Activated CD4-positive, alpha-beta memory T cell treated with anti-CD3 and anti-CD28 coated beads, Interleukin-2, amount 10 ng/mL, durations not matched to agents 7 days and 5 days (primary cell): ENCODE results near the gene TFE3. TPM values are rescaled to one million over a fixed set of nuclear protein-coding genes. Genes with fewer than 3 reads are reported as not detected.

Source experiments
- CTCF ChIA-PET: fragments of 350-600 bp; sonication (Branson Sonifier 250); formaldehyde crosslinking; loops from one replicate; lab custom pipeline; 2021; ENCODE audit warnings: antibody characterized with exemption, inconsistent platforms; lab: Charles Lee
- POLR2A ChIA-PET: fragments of 350-600 bp; sonication (Branson Sonifier 250); formaldehyde crosslinking; loops from one replicate; lab custom pipeline; 2021; ENCODE audit warnings: antibody characterized with exemption; lab: Charles Lee
- DNase-seq: peaks from one replicate; pipeline ENCODE4 v3.0.0-alpha.2; 2020
- H3K27ac Mint-ChIP-seq: one replicate; pipeline ENCODE4 v1.8.0; 2021; ENCODE audit warnings: mild to moderate bottlenecking, mixed read lengths
- H3K27me3 Mint-ChIP-seq: one replicate; pipeline ENCODE4 v1.8.0; 2021; ENCODE audit warnings: mixed read lengths
- H3K36me3 Mint-ChIP-seq: one replicate; pipeline ENCODE4 v1.8.0; 2021; ENCODE audit warnings: low read depth, mixed read lengths
- H3K4me1 Mint-ChIP-seq: one replicate; pipeline ENCODE4 v1.8.0; 2021; ENCODE audit warnings: mixed read lengths
- H3K4me3 Mint-ChIP-seq: one replicate; pipeline ENCODE4 v1.8.0; 2021; ENCODE audit warnings: mild to moderate bottlenecking, mixed read lengths
- H3K9me3 Mint-ChIP-seq: one replicate; pipeline ENCODE4 v1.8.0; 2021; ENCODE audit warnings: mixed read lengths
- total RNA-seq, 2 experiments: library from RNA; stranded (reverse); gene quantifications; one replicate each; pipeline ENCODE4 v1.2.3, GENCODE V29; 2021

Gene TFE3
- total RNA-seq, 2 experiments from 2014 or later: 32.2 to 32.7 TPM

GRCh38 chrX:49053223-49054072, 10.3 kb upstream of the TFE3 start:
- H3K9me3 Mint-ChIP-seq: no peaks in the 10 kb centered on the region
- CTCF ChIA-PET: interaction anchor here (0.5 kb wide), 1 partner anchor 43 kb away, joined by 3 read pairs; no protein-coding TSS in a partner anchor
- DNase-seq: peak; percentile 74
- peaks cover 28% of the 10 kb centered on the region for H3K4me1 Mint-ChIP-seq
- H3K4me3 Mint-ChIP-seq: peak overlapping the region; percentile 74
- H3K27ac Mint-ChIP-seq: peak overlapping the region; percentile 79
- POLR2A ChIA-PET: interaction anchor here (0.7 kb wide), 1 partner anchor 10 kb away, joined by 3 read pairs; the partner anchor contains the start of gene TFE3
- no peaks in the 10 kb centered on the region for H3K36me3 Mint-ChIP-seq
- H3K27me3 Mint-ChIP-seq: no peaks in the 10 kb centered on the region

- no peak for DNase-seq
- peak overlapping the region; percentile 78 for H3K27ac Mint-ChIP-seq
- peak overlapping the region; percentile 94 for H3K4me3 Mint-ChIP-seq
- ChIA-PET POLR2A (interaction anchor here (0.7 to 3.7 kb wide), 5 partner anchors 9 to 120 kb away, joined by 3 to 26 read pairs (median 5); partner anchors contain the start of genes GRIPAP1, OTUD5 and WDR45), CTCF (interaction anchor here (0.5 to 3.1 kb wide), 8 partner anchors 13 to 396 kb away, joined by 3 to 9 read pairs (median 3); partner anchors contain the start of genes HDAC6 and SLC35A2)
- H3K36me3 Mint-ChIP-seq: peaks cover 22% of the 10 kb centered on the region
- peaks cover 2% of the 10 kb centered on the region for H3K27me3 Mint-ChIP-seq
- no peaks in the 10 kb centered on the region for H3K9me3 Mint-ChIP-seq
- peaks cover 35% of the 10 kb centered on the region for H3K4me1 Mint-ChIP-seq
Observed at GRCh38 chrX:49043987-49044281, 777 bp upstream of the TFE3 start.

GRCh38 chrX:49042581-49043219, 457 bp downstream of the TFE3 start:
- POLR2A ChIA-PET: interaction anchor here (1.0 to 3.7 kb wide), 12 partner anchors 19 to 411 kb away, joined by 3 to 26 read pairs (median 3); partner anchors contain the start of genes GRIPAP1, OTUD5, PQBP1 and TIMM17B
- Mint-ChIP-seq H3K4me1 (peaks cover 43% of the 10 kb centered on the region), H3K27me3 (peaks cover 2% of the 10 kb centered on the region), H3K4me3 (peak overlapping the region; percentile 94), H3K36me3 (peaks cover 31% of the 10 kb centered on the region), H3K9me3 (no peaks in the 10 kb centered on the region), H3K27ac (peak overlapping the region; percentile 93)
- CTCF ChIA-PET: interaction anchor here (0.5 to 3.1 kb wide), 6 partner anchors 9 to 151 kb away, joined by 3 to 9 read pairs (median 4); partner anchors contain the start of gene GRIPAP1
- DNase-seq: no peak

GRCh38 chrX:49041744-49042580, 1.2 kb downstream of the TFE3 start:
- peak overlapping the region; percentile 93 for H3K27ac Mint-ChIP-seq
- ChIA-PET CTCF (interaction anchor here (1.0 to 3.1 kb wide), 5 partner anchors 10 to 393 kb away, joined by 3 to 9 read pairs (median 4); no protein-coding TSS in a partner anchor), POLR2A (interaction anchor here (0.6 to 3.7 kb wide), 12 partner anchors 19 to 410 kb away, joined by 3 to 26 read pairs (median 3); partner anchors contain the start of genes GRIPAP1, OTUD5, PQBP1 and TIMM17B)
- peaks cover 43% of the 10 kb centered on the region for H3K4me1 Mint-ChIP-seq
- H3K36me3 Mint-ChIP-seq: peaks cover 36% of the 10 kb centered on the region
- H3K27me3 Mint-ChIP-seq: no peaks in the 10 kb centered on the region
- DNase-seq: no peak
- no peaks in the 10 kb centered on the region for H3K9me3 Mint-ChIP-seq
- H3K4me3 Mint-ChIP-seq: peak overlapping the region; percentile 94

GRCh38 chrX:49040376-49040955, 2.7 kb downstream of the TFE3 start:
- Mint-ChIP-seq H3K36me3 (peaks cover 36% of the 10 kb centered on the region), H3K27ac (peak overlapping the region; percentile 77), H3K4me3 (peak overlapping the region; percentile 58), H3K27me3 (no peaks in the 10 kb centered on the region), H3K4me1 (peaks cover 43% of the 10 kb centered on the region), H3K9me3 (no peaks in the 10 kb centered on the region)
- ChIA-PET POLR2A (interaction anchor here (1.2 to 2.6 kb wide), 4 partner anchors 38 to 143 kb away, joined by 4 to 12 read pairs (median 6); partner anchors contain the start of genes GRIPAP1, OTUD5, PQBP1 and TIMM17B), CTCF (interaction anchor here (2.4 kb wide), 1 partner anchor 149 kb away, joined by 7 read pairs; no protein-coding TSS in a partner anchor)
- DNase-seq: no peak

GRCh38 chrX:49039598-49040375, 3.4 kb downstream of the TFE3 start:
- ChIA-PET CTCF (no interaction called here), POLR2A (interaction anchor here (0.8 to 2.6 kb wide), 4 partner anchors 21 to 142 kb away, joined by 4 to 12 read pairs (median 6); partner anchors contain the start of genes GRIPAP1, OTUD5, PQBP1 and TIMM17B)
- no peaks in the 10 kb centered on the region for H3K27me3 Mint-ChIP-seq
- DNase-seq: peak; percentile 53
- peaks cover 37% of the 10 kb centered on the region for H3K36me3 Mint-ChIP-seq
- no peaks in the 10 kb centered on the region for H3K9me3 Mint-ChIP-seq
- peak overlapping the region; percentile 77 for H3K27ac Mint-ChIP-seq
- H3K4me3 Mint-ChIP-seq: peak overlapping the region; percentile 58
- H3K4me1 Mint-ChIP-seq: peaks cover 43% of the 10 kb centered on the region

- POLR2A ChIA-PET: interaction anchor here (2.6 kb wide), 1 partner anchor 35 kb away, joined by 12 read pairs; the partner anchor contains the start of gene GRIPAP1
- peaks cover 34% of the 10 kb centered on the region for H3K4me1 Mint-ChIP-seq
- peaks cover 52% of the 10 kb centered on the region for H3K36me3 Mint-ChIP-seq
- H3K27me3 Mint-ChIP-seq: no peaks in the 10 kb centered on the region
- no peak overlapping the region for H3K4me3 Mint-ChIP-seq
- no peaks in the 10 kb centered on the region for H3K9me3 Mint-ChIP-seq
- CTCF ChIA-PET: no interaction called here
- peak overlapping the region; percentile 51 for H3K27ac Mint-ChIP-seq
- no peak for DNase-seq
Observed at GRCh38 chrX:49037883-49038475, 5.2 kb downstream of the TFE3 start.

GRCh38 chrX:49030283-49030682, 12.9 kb downstream of the TFE3 start:
- ChIA-PET CTCF (no interaction called here), POLR2A (no interaction called here)
- H3K27me3 Mint-ChIP-seq: no peaks in the 10 kb centered on the region
- H3K4me3 Mint-ChIP-seq: no peak overlapping the region
- H3K27ac Mint-ChIP-seq: no peak overlapping the region
- peaks cover 32% of the 10 kb centered on the region for H3K36me3 Mint-ChIP-seq
- H3K9me3 Mint-ChIP-seq: no peaks in the 10 kb centered on the region
- DNase-seq: no peak
- no peaks in the 10 kb centered on the region for H3K4me1 Mint-ChIP-seq

GRCh38 chrX:49029876-49030275, 13.3 kb downstream of the TFE3 start:
- ChIA-PET CTCF (no interaction called here), POLR2A (no interaction called here)
- Mint-ChIP-seq H3K27ac (no peak overlapping the region), H3K36me3 (peaks cover 32% of the 10 kb centered on the region), H3K4me1 (no peaks in the 10 kb centered on the region), H3K4me3 (no peak overlapping the region), H3K27me3 (no peaks in the 10 kb centered on the region), H3K9me3 (no peaks in the 10 kb centered on the region)
- no peak for DNase-seq

GRCh38 chrX:49019599-49020249, 23.4 kb downstream of the TFE3 start:
- H3K36me3 Mint-ChIP-seq: peaks cover 5% of the 10 kb centered on the region
- POLR2A ChIA-PET: no interaction called here
- H3K27ac Mint-ChIP-seq: no peak overlapping the region
- CTCF ChIA-PET: no interaction called here
- DNase-seq: no peak
- H3K4me1 Mint-ChIP-seq: peaks cover 8% of the 10 kb centered on the region
- H3K27me3 Mint-ChIP-seq: no peaks in the 10 kb centered on the region
- H3K4me3 Mint-ChIP-seq: no peak overlapping the region
- no peaks in the 10 kb centered on the region for H3K9me3 Mint-ChIP-seq
